Skin of body (tissue), 2 donors: Measurements from ENCODE around the gene DNM3. TPM values are rescaled to one million over a fixed set of nuclear protein-coding genes. Genes with fewer than 3 reads are reported as not detected.

ENCODE experiments used
- DNase-seq: peaks from one replicate; lab custom pipeline; 2025; lab: John Stamatoyannopoulos, UW
- total RNA-seq: library from RNA; depleted of rRNA; stranded (reverse); fragments of >200 nt; gene quantifications from one replicate; pipeline ENCODE4 v1.2.3, GENCODE V29; 2014

DNM3 gene
- total RNA-seq, 1 donor from 2014 or later: 5.2 TPM

DNA sequence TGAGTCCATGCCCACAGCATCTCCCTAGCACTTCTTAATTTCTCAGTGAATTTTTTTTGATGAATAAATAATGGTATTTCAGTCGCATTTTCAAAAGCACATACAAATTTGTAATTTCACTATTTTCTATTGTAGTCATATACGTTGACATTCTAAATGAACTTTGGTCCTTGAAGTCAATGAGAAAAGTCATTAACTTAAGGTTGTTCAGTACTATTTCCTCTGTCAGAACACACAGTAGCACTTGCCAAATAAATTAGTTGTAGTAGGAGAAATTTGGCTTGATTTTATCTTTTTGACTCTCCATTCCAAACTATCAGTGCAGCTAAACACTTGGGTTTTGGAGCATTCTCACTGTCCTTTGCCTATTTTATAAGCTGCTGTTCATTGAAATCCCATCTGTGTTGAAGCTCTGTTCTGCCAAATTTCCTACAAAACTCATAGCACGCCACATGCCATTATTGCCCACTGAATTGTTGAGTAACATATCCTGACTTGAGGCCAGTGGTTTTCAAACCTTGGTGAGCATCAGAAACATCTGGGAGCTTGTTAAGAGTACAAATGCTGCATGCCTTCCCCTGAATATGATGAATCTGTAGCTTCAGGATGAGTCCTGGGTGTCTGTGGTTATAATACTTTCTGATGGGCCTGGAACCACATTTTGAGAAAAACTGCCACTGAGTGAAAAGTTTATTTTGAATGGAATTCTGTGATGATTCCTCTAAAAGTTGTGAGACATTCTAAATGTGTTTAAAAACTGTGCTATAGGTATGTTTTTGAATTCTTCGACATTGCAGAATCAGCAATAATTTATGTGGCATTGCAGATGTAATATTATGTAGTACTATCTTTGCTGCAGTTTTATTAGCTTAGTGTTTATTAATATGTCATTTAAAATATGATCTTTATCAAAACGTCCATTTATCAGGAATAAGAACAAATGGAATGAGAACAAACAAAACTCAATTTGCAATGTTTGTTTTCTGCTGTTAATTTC, 78.9 kb downstream of the DNM3 start:
- no peak for DNase-seq

DNA sequence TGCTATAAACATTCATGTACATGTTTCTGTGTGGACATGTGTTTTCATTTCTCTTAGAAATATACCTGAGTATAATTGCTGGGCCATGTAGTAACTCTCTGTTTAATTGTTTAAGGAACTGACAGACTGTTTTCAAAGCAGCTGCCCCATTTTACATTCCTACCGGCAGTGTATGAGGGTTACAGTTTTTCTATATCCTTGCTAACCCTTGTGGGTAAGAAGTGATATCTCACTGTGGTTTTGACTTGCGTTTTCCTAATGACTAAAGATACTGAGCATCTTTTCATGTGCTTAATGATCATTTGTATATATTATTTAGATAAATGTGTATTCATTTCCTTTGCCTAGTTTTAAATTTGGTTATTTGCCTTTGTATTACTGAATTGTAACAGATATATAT, 81.7 kb downstream of the DNM3 start:
- no peak for DNase-seq

DNA sequence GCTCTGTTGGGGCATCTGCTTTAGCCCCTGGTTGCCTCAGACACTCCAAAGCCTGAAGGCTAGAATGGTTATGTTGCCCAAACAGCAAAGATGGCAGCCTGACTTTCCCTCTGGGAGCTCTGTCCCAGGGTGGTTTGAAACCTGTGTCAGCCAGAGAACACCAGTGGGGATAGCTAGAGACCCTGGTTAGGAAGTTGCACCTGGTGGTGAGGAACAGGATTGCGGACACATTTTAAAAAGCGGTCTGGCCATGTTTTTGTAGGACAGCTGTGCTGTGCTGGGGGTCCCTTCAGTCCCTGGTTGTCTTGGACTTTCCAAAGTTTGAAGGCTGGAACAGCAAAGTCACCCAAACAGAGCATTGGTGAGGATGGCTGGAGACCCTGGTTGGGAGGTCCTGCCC, 87.8 kb downstream of the DNM3 start:
- no peak for DNase-seq

DNA sequence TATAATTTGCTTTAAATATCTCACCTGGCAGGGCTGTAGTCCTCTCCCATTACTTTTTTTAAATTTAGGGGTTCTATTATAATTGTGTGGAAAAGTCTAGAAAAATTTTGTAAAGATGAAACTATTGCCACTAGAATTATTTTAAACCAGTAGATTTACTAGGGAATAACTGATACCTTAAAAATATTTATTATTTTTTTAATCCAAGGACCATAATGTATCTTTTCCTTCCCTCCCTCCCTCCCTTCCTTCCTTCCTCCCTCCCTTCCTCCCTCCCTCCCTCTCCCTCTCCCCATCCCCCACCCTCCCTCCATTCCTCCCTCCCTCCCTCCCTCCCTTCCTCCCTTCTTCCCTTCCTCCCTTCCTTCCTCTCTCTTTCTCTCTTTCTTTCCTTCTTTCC, 90.5 kb downstream of the DNM3 start:
- DNase-seq: no peak

DNA sequence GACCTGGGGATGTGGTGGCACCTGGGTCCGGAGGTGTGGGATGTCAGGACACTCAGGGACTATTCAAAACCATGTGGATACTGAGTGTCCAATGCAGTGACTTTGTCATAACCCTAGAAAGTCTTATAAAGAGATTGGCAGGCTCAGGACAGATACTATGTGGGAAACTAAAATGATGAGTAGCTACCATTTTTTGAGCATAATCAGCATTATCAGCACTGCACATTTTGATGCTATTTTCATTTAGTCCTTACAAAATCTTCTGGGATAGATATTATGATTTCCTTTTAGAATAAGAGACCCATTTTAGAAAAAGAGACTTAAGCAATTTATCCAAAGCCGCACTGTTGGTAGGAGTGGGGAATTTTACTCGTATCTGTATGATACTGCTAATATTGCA, 93.4 kb downstream of the DNM3 start:
- DNase-seq: no peak

DNA sequence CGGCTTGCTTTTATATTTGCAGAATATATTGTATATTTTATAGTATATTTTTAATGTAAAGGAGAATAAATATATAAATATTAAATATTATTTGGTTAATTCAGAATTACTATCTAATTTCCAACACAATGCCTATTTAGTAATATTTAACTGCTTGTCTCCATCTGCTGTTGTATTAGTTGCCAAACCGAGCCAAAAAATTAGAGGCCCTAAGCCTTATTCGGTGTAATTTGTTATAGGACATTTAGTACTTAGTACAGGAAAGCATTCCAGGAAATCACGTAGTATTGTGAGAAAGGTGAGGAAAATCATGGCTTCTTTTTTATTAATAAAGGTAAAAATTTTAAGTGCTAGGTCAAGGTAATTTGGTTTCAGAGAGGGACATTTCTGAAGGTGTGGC, 93.8 kb downstream of the DNM3 start:
- DNase-seq: no peak

DNA sequence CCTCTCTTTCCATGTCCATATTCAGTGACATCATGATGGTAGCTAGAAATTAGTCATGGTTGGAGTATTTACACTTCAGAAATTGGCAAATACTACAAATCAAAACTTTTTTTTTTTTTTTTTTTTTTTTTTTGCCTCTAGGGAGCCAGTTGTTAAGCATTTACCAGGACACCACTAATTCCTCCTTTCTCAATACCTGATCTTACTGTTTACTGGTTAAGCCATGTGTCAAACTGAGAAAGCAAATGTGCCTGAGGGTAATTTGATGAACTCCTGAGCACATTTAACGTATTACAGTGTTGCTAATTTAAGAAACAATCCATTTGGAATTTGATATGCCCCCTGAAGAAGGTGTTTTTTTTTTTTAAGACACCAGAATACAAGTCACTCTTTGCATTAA, 94.4 kb downstream of the DNM3 start:
- DNase-seq: no peak

DNA sequence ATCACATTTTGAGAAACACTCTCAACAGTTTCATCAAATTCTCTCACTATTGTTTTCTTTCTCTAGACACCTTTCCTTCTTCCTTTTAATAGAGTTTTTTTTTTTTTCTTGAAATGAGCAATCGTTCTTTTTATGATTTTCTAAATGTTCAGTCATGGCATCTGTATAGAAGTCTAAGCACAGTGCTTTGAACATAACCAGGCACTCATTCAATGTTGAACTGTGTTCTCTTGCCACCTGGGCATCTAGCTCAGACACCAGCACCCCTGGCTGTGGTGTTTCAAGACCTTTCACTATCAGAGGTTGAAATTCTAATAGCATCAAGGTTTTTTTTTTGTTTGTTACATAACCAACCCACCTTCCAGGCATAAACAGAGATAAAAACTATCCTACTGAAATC, 96.6 kb downstream of the DNM3 start:
- no peak for DNase-seq

DNA sequence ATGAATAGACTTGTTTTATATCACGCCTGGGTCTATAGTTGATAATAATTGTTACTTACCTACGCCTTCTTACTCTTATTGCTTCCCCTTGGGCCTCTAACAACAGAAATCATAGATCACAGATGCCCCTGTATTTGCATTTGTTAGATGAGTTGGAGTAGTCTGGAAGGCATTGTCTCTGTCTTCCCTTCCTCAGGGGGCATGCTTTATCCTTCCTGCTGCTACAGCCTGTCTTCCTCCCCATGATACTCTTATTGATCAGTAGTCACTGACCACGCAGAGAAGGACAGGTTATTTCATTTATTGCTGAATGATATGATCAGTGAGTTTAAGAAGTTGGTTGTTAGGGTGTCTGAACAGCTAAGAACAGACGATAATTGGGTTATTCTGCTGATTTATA, 98.4 kb downstream of the DNM3 start:
- no peak for DNase-seq

DNA sequence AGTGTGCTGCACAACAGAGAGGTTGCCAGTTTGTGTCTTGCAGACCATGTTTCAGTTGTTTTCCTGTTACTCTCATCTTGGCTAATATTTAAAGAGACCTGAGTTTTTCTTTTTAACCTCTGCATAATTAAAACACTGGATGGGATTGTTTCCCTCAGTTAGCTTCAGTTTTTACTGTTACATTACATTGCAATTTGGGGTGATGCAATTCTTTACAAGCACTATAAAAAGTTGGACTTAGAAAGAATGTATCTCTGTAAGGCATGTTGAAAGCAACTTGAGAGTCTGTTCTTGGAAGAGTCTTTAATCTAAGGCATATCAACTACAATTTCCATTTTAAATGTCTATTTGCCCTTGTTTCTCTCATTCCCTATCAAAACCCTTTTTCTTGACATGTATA, 99.1 kb downstream of the DNM3 start:
- no peak for DNase-seq

DNA sequence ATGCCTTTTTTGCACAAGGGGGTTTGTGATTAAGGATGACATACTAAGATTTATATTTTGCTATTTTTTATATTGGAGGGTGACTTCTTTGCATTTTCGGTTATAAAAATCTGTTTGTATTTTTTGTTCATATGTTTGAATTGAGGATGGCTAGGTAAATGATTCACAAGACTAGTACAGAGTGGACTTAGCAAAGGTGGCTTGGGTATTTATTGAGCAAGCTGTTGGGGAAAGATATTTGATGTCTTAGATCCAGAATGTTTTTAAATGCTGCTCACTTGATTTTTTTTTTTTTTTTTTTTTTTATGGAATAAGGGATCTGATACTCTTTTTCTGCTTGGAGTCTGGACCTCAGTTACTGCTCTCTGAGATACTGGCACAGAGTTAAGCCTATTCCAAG, 100.6 kb downstream of the DNM3 start:
- no peak for DNase-seq

DNA sequence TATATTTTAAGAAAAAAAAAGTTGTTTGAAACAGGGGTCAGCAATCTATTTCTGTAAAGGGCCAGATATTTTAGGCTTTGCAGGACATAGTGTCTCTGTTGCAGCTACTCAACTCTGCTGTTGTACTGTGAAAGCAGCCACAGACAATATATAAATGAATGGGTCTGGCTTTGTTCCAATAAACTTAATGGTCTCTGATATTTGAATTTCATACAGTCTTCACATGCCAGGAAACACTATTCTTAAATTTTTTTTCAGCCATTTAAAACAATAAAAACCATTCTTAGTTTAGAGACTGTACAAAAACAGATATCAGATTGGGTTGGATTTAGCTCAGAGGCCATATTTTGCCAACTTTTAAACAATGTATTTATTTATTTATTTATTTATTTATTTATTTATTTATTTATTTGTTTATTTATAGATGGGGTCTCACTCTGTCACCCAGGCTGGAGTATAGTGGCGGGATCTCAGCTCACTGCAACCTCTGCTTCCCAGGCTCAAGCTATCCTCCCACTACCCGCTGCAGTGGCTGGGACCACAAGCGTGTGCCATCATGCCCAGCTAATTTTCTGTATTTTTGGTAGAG, 102.8 kb downstream of the DNM3 start:
- DNase-seq: no peak

DNA sequence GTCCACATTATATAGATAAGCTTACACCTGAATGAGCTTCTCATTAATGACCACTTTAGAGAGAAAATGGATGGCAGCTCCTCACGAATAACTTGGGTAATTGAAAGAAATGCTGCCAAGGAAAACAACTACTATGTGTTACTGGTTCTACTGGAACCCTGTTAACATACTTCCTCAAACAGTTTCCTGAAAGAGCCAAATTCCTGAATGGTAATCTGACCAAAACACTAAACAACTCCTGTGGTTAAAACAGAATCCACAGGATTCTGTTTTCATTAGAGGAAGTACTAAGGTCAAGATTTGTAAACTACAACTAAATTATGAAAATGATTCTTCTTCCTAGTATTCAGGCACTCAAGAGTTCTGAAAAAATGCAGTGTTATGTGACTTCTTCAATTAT, 107.2 kb downstream of the DNM3 start:
- peak; percentile 0 for DNase-seq

DNA sequence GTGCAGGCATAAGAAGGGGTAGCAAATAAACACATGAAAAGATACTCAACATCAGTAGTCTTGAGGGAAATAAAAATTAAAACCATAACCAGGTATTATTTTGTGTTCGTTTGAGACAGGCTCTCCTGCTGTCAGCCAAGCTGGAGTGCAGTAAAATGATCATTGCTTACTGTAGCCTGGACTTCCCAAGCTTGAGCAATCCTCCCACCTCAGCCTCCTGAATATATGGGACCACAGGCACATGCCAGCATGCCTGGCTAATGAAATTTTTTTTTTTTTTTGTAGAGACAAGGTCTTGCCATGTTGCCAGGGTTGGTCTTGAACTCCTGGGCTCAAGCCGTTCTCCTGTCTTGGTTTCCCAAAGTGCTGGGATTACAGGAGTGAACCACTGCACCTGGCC, 108.0 kb downstream of the DNM3 start:
- no peak for DNase-seq

DNA sequence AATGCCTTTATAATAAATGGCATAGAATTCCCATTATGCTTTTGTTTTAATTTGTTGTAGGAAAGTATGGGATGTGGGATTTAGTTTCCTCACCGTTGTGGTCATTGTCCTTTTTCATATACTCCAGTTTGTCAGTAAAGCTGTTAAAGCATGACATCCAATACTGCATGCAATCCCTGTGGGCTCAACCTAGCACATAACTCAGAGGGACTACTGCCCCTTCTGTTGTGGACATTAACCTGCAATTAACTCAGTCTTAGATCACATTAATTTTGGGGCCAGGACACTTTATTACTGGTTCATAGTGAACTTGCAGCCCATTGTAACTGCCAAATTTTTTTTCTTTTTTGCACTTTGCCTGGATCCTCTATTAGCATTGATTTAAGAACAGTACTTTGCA, 112.5 kb downstream of the DNM3 start:
- DNase-seq: no peak

DNA sequence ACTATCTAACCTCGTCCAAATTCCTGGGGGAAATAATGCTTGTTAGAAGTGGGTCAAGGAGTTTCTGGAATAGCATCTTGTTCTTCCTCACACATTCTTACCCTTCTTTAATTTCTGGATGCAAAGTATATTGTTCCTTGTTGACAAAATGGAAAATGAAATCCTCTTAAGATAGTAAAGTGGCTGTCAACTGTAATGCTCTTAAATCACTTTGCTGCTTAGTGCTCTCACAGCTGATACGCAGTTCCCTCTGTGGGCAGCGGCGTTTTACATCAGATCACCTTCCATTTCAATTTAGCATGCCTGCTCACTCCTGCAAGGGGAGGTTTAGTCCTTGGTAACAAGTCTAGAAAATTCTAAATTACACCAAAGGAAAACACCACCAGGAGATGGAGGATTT, 113.1 kb downstream of the DNM3 start:
- no peak for DNase-seq

DNA sequence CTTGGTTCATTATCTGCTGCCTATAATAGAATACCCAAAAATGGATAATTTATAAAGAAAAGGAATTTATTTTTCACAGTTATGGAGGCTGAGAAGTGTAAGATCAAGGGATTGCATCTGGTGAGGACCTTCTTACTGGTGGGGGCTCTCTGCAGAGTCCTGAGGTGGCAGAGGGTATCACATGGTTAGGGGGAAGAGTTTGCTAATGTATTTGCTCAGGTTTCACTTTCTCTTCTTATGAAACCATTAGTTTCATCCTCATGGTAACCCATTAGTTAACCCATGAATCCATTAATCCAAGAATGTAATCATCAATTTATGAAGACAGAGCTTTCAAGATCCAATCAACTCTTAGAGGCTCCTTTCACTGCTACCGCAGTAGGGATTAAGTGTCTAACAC, 120.6 kb downstream of the DNM3 start:
- no peak for DNase-seq

DNA sequence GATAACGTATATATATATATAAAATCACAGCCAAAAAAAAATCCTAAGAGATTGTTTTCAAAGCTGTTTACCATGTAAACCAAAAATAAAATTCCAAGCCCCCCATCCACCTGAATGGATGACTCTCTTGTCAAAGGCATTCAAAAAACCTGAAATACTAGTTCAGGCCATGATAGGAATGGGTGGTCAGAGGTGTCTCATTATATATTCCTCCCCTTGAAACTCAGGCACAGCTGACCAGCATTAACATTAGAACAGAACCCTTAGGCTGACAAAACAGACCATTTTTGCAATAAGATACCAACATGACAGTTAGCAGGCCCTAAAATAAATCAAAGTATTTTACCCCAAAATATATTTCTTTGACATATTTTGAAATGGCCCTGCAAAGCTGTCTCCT, 122.5 kb downstream of the DNM3 start:
- no peak for DNase-seq

DNA sequence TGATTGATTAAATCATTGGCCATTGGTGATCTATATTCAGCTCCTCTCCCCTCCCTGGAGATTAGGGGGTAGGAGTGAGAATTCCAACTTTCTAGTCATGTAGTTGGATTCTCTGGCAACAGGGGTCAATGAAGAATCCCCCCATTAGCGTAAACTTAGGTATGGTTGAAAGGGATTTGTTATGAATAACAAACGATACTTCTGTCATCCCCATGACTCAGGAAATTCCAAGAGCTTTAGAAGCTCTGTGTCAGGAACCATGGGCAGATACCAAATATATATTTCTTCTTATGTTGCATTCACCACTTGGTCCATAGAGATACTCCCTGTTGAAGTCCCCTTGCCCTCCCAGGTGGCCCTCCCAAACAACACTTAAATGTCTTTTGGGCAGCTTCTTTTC, 124.5 kb downstream of the DNM3 start:
- no peak for DNase-seq

DNA sequence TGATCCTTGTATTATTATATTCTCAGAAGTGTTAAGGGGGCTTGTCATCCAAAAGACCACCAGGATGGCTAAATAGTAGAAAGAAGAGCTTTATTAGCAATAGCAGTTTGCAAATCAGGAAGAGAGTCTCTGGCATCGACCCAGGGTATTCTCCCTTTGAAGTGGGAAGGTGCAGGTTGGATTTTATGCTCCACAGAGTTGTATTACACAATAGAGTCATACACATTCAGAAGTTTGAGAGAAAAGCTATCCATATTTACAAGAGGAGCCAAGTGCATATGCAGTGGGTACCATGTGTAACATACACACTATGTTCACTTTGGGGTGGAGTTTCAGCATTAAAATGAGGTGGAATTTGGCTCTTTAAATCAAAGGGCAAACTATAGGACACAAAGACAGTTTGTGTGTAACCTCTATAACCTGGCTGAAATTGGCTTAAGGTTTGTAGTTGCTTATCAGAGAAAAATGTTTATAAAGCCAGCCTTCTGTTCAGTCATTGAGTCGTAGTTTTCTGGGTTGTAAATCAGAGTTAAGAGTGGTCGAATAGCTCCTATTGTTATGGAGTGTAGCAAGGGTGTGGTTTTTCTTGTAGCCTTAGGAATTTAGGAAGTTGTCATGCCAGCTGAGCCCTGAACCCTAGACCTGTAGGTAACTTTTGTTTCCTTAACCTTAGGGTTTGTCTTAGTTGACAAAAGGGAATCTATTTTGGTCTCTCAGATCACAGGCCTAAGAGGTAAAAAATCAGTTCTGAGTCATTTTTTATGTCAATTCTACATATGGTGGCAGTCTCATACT, 125.3 kb downstream of the DNM3 start:
- no peak for DNase-seq

DNA sequence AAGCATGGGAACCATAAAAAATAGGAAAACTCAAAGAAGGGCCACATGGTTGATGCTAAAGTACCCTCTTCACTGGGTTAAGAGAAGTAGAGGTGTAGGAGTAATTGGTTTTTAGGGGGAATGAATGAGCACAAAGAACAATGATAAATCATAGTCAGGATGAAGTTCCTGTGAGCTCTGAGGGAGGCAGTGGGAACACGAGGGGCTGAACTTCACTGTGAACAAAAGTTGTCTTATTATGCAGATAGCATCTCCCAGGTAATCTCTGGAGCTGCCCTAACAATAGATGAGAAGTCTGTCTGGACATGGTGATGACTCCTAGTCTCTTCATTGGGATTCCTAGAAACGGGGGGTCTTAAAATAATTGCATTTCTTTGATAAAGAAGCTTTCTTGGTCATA, 127.9 kb downstream of the DNM3 start:
- no peak for DNase-seq

DNA sequence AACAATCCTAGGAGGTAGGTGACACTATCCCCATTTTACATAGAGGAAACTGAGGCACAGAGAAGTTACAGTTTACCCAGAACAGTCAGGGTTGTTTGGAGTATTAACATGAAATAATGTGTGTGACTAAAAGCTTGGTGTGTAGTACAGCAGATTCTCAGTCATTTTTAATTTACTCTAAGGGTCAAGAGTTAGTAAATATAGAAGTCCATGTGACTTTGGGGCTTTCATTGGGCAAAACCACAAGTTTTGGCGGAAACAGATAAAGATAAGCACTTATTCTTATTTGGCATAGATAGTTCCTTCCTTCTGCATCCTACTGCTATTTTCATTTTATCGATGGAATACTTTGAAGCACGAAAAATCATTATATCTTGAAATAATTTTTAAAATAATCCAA, 128.5 kb downstream of the DNM3 start:
- DNase-seq: no peak
